Activated T-helper 1 cell treated with anti-CD3 and anti-CD28 coated beads, Interleukin-12 subunit alpha, Interleukin-12 subunit beta, Interleukin-2, Interleukin-4 antibody, amounts not matched to agents 30 ng/mL and 10 ng/mL and 1 ng/mL, durations not matched to agents 14 hours and 24 hours and 36 hours (primary cell): ENCODE data around the gene JCAD. TPM values are rescaled to one million over a fixed set of nuclear protein-coding genes. Genes with fewer than 3 reads are reported as not detected.

Experiments used
- DNase-seq: peaks from one replicate; pipeline ENCODE4 v3.0.0; 2021; ENCODE audit warnings: low spot score
- H3K27ac Mint-ChIP-seq: one replicate; pipeline ENCODE4 v1.8.0; 2021; ENCODE audit warnings: mild to moderate bottlenecking, mixed read lengths
- H3K27me3 Mint-ChIP-seq: one replicate; pipeline ENCODE4 v1.8.0; 2022; ENCODE audit warnings: mild to moderate bottlenecking, moderate library complexity, mixed read lengths; ENCODE audit not compliant: insufficient read depth
- H3K36me3 Mint-ChIP-seq: one replicate; pipeline ENCODE4 v1.8.0; 2021; ENCODE audit warnings: low read depth, mixed read lengths
- H3K4me1 Mint-ChIP-seq: one replicate; pipeline ENCODE4 v1.8.0; 2021; ENCODE audit warnings: low read depth, mixed read lengths
- H3K4me3 Mint-ChIP-seq: one replicate; pipeline ENCODE4 v1.8.0; 2021; ENCODE audit warnings: mild to moderate bottlenecking, moderate library complexity, mixed read lengths
- H3K9me3 Mint-ChIP-seq: one replicate; pipeline ENCODE4 v1.8.0; 2021; ENCODE audit warnings: mixed read lengths
- intact Hi-C: fragments of 100-400 bp; cut with micrococcal nuclease; formaldehyde crosslinking; loops from one replicate; pipeline ENCODE4 v1.15.1; 2024
- total RNA-seq: library from RNA; stranded (reverse); gene quantifications from 2 replicates; pipeline ENCODE4 v1.2.3, GENCODE V29; 2022

The JCAD gene
- total RNA-seq, 1 donor from 2014 or later, result 0.31 TPM

GRCh38 chr10:30092151-30092790, 32.9 kb upstream of the JCAD start:
- H3K9me3 Mint-ChIP-seq, result no peaks in the 10 kb centered on the region
- intact Hi-C loops, result no loop called here
- DNase-seq, result no peak
- no peak overlapping the region for H3K4me3 Mint-ChIP-seq
- H3K4me1 Mint-ChIP-seq, result no peaks in the 10 kb centered on the region
- H3K27me3 Mint-ChIP-seq, result peaks cover 28% of the 10 kb centered on the region
- H3K27ac Mint-ChIP-seq, result no peak overlapping the region
- no peaks in the 10 kb centered on the region for H3K36me3 Mint-ChIP-seq

GRCh38 chr10:30091136-30091535, 31.8 kb upstream of the JCAD start:
- H3K4me3 Mint-ChIP-seq, result no peak overlapping the region
- no peaks in the 10 kb centered on the region for H3K4me1 Mint-ChIP-seq
- H3K27me3 Mint-ChIP-seq, result peaks cover 28% of the 10 kb centered on the region
- no peak overlapping the region for H3K27ac Mint-ChIP-seq
- no peak for DNase-seq
- H3K9me3 Mint-ChIP-seq, result no peaks in the 10 kb centered on the region
- intact Hi-C loops, result no loop called here
- H3K36me3 Mint-ChIP-seq, result no peaks in the 10 kb centered on the region

- H3K9me3 Mint-ChIP-seq, result no peaks in the 10 kb centered on the region
- no peak for DNase-seq
- H3K27me3 Mint-ChIP-seq, result peaks cover 20% of the 10 kb centered on the region
- H3K27ac Mint-ChIP-seq, result no peak overlapping the region
- H3K36me3 Mint-ChIP-seq, result no peaks in the 10 kb centered on the region
- intact Hi-C loops, result no loop called here
- H3K4me3 Mint-ChIP-seq, result no peak overlapping the region
- no peaks in the 10 kb centered on the region for H3K4me1 Mint-ChIP-seq
Measured at GRCh38 chr10:30088178-30088577, 28.8 kb upstream of the JCAD start.

- intact Hi-C loops, result no loop called here
- no peak for DNase-seq
- no peak overlapping the region for H3K4me3 Mint-ChIP-seq
- H3K4me1 Mint-ChIP-seq, result no peaks in the 10 kb centered on the region
- no peaks in the 10 kb centered on the region for H3K36me3 Mint-ChIP-seq
- no peaks in the 10 kb centered on the region for H3K9me3 Mint-ChIP-seq
- peaks cover 19% of the 10 kb centered on the region for H3K27me3 Mint-ChIP-seq
- H3K27ac Mint-ChIP-seq, result no peak overlapping the region
Measured at GRCh38 chr10:30083934-30084333, 24.5 kb upstream of the JCAD start.

GRCh38 chr10:30081182-30081581, 21.8 kb upstream of the JCAD start:
- Mint-ChIP-seq H3K27me3 (peaks cover 31% of the 10 kb centered on the region), H3K4me1 (no peaks in the 10 kb centered on the region), H3K27ac (no peak overlapping the region), H3K9me3 (no peaks in the 10 kb centered on the region), H3K4me3 (no peak overlapping the region), H3K36me3 (no peaks in the 10 kb centered on the region)
- intact Hi-C loops, result no loop called here
- DNase-seq, result no peak

- H3K4me1 Mint-ChIP-seq, result no peaks in the 10 kb centered on the region
- H3K9me3 Mint-ChIP-seq, result no peaks in the 10 kb centered on the region
- H3K36me3 Mint-ChIP-seq, result no peaks in the 10 kb centered on the region
- peaks cover 31% of the 10 kb centered on the region for H3K27me3 Mint-ChIP-seq
- DNase-seq, result no peak
- no peak overlapping the region for H3K27ac Mint-ChIP-seq
- intact Hi-C loops, result no loop called here
- H3K4me3 Mint-ChIP-seq, result no peak overlapping the region
Measured at GRCh38 chr10:30080161-30080560, 20.8 kb upstream of the JCAD start.

- no peaks in the 10 kb centered on the region for H3K36me3 Mint-ChIP-seq
- intact Hi-C loops, result no loop called here
- H3K9me3 Mint-ChIP-seq, result no peaks in the 10 kb centered on the region
- DNase-seq, result no peak
- H3K27ac Mint-ChIP-seq, result no peak overlapping the region
- H3K27me3 Mint-ChIP-seq, result peaks cover 27% of the 10 kb centered on the region
- no peak overlapping the region for H3K4me3 Mint-ChIP-seq
- no peaks in the 10 kb centered on the region for H3K4me1 Mint-ChIP-seq
Measured at GRCh38 chr10:30079408-30079807, 20.0 kb upstream of the JCAD start.

GRCh38 chr10:30075481-30075880, 16.1 kb upstream of the JCAD start:
- H3K9me3 Mint-ChIP-seq, result no peaks in the 10 kb centered on the region
- intact Hi-C loops, result no loop called here
- H3K36me3 Mint-ChIP-seq, result no peaks in the 10 kb centered on the region
- peaks cover 45% of the 10 kb centered on the region for H3K27me3 Mint-ChIP-seq
- no peak overlapping the region for H3K4me3 Mint-ChIP-seq
- no peaks in the 10 kb centered on the region for H3K4me1 Mint-ChIP-seq
- DNase-seq, result no peak
- no peak overlapping the region for H3K27ac Mint-ChIP-seq

GRCh38 chr10:30074933-30075332, 15.5 kb upstream of the JCAD start:
- Mint-ChIP-seq H3K4me1 (no peaks in the 10 kb centered on the region), H3K4me3 (no peak overlapping the region), H3K27ac (no peak overlapping the region), H3K27me3 (peaks cover 43% of the 10 kb centered on the region), H3K36me3 (no peaks in the 10 kb centered on the region), H3K9me3 (no peaks in the 10 kb centered on the region)
- intact Hi-C loops, result no loop called here
- no peak for DNase-seq

- Mint-ChIP-seq H3K27me3 (peaks cover 41% of the 10 kb centered on the region), H3K9me3 (no peaks in the 10 kb centered on the region), H3K4me1 (no peaks in the 10 kb centered on the region), H3K4me3 (no peak overlapping the region), H3K36me3 (no peaks in the 10 kb centered on the region), H3K27ac (no peak overlapping the region)
- DNase-seq, result no peak
- intact Hi-C loops, result no loop called here
Measured at GRCh38 chr10:30074090-30074489, 14.7 kb upstream of the JCAD start.

- no peaks in the 10 kb centered on the region for H3K36me3 Mint-ChIP-seq
- peaks cover 41% of the 10 kb centered on the region for H3K27me3 Mint-ChIP-seq
- no peaks in the 10 kb centered on the region for H3K4me1 Mint-ChIP-seq
- H3K4me3 Mint-ChIP-seq, result no peak overlapping the region
- intact Hi-C loops, result no loop called here
- H3K27ac Mint-ChIP-seq, result no peak overlapping the region
- DNase-seq, result no peak
- no peaks in the 10 kb centered on the region for H3K9me3 Mint-ChIP-seq
Measured at GRCh38 chr10:30073767-30074060, 14.3 kb upstream of the JCAD start.

GRCh38 chr10:30073045-30073766, 13.8 kb upstream of the JCAD start:
- no peaks in the 10 kb centered on the region for H3K36me3 Mint-ChIP-seq
- no peak overlapping the region for H3K27ac Mint-ChIP-seq
- intact Hi-C loops, result no loop called here
- no peaks in the 10 kb centered on the region for H3K4me1 Mint-ChIP-seq
- peaks cover 37% of the 10 kb centered on the region for H3K27me3 Mint-ChIP-seq
- H3K4me3 Mint-ChIP-seq, result no peak overlapping the region
- no peaks in the 10 kb centered on the region for H3K9me3 Mint-ChIP-seq
- DNase-seq, result no peak

- no peaks in the 10 kb centered on the region for H3K9me3 Mint-ChIP-seq
- DNase-seq, result no peak
- no peak overlapping the region for H3K4me3 Mint-ChIP-seq
- no peaks in the 10 kb centered on the region for H3K4me1 Mint-ChIP-seq
- peaks cover 33% of the 10 kb centered on the region for H3K27me3 Mint-ChIP-seq
- intact Hi-C loops, result no loop called here
- H3K36me3 Mint-ChIP-seq, result no peaks in the 10 kb centered on the region
- no peak overlapping the region for H3K27ac Mint-ChIP-seq
Measured at GRCh38 chr10:30072068-30072467, 12.7 kb upstream of the JCAD start.
